CD4-positive, alpha-beta T cell treated with Interferon gamma for 1 hour (primary cell): ENCODE results near the gene S100A7A.

Experiments
- DNase-seq: peaks from one replicate; pipeline ENCODE4 v3.0.0-alpha.2; 2020

Gene S100A7A

GRCh38 chr1:153465811-153466636 is 49.7 kb downstream of the S100A7A start:
- peak; percentile 42 for DNase-seq

- DNase-seq: no peak
Observed at GRCh38 chr1:153466908-153467307, 50.6 kb downstream of the S100A7A start.

- DNase-seq: no peak
Observed at GRCh38 chr1:153470707-153471106, 54.4 kb downstream of the S100A7A start.
